ENCODE results near the gene ABCC5.

Gene ABCC5

GRCh38 chr3:184017672-184018423, at the start of gene ABCC5:
Gene ABCC5 (minus strand): TSS chr3:184017884. CDS start chr3:184014392, 3,492 bp downstream.
- no peak for TF ChIP-seq CTCF (IDR thresholded peaks at IDR 0.05; ENCODE audit: control insufficient read depth, insufficient read depth, low read depth, low read length, missing control alignments)
- H3K4me3 ChIP-seq (ENCODE audit: control insufficient read depth, low read depth, low read length): peak within 1 kb of the TSS; percentile 97
- peak; percentile 71 for DNase-seq (ENCODE audit: low read depth)

- TF ChIP-seq CTCF (IDR thresholded peaks at IDR 0.05; ENCODE audit: control insufficient read depth, insufficient read depth, low read depth, low read length, missing control alignments): no peak
- DNase-seq (ENCODE audit: low read depth): peak; percentile 1
These were observed 48.5 kb upstream of the ABCC5 start for GRCh38 chr3:184066211-184066610.

GRCh38 chr3:184062637-184063036, 45.0 kb upstream of the ABCC5 start:
- no peak overlapping the region for H3K4me3 ChIP-seq (ENCODE audit: control insufficient read depth, low read depth, low read length)
- no peak for DNase-seq (ENCODE audit: low read depth)
- TF ChIP-seq CTCF (IDR thresholded peaks at IDR 0.05; ENCODE audit: control insufficient read depth, insufficient read depth, low read depth, low read length, missing control alignments): no peak

More at GRCh38 chr3:184066211-184066610, 48.5 kb upstream of the ABCC5 start:
- H3K4me3 ChIP-seq (ENCODE audit: control insufficient read depth, low read depth, low read length): no peak overlapping the region

- H3K4me3 ChIP-seq (ENCODE audit: control insufficient read depth, low read depth, low read length): no peak overlapping the region
- DNase-seq (ENCODE audit: low read depth): no peak
- TF ChIP-seq CTCF (IDR thresholded peaks at IDR 0.05; ENCODE audit: control insufficient read depth, insufficient read depth, low read depth, low read length, missing control alignments): no peak
These were observed 41.7 kb upstream of the ABCC5 start for GRCh38 chr3:184059424-184059823.

- peak; percentile 39 for DNase-seq (ENCODE audit: low read depth)
These were observed 40.3 kb upstream of the ABCC5 start for GRCh38 chr3:184058029-184058428.

GRCh38 chr3:184052767-184053166, 35.1 kb upstream of the ABCC5 start, which contains the start of gene HTR3C:
Gene HTR3C (plus strand): TSS chr3:184053047. CDS start chr3:184053081, 34 bp downstream.
- no peak for DNase-seq (ENCODE audit: low read depth)
- no peak for TF ChIP-seq CTCF (IDR thresholded peaks at IDR 0.05; ENCODE audit: control insufficient read depth, insufficient read depth, low read depth, low read length, missing control alignments)
- H3K4me3 ChIP-seq (ENCODE audit: control insufficient read depth, low read depth, low read length): no peak within 1 kb of the TSS

More at GRCh38 chr3:184058029-184058428, 40.3 kb upstream of the ABCC5 start:
- no peak overlapping the region for H3K4me3 ChIP-seq (ENCODE audit: control insufficient read depth, low read depth, low read length)
- TF ChIP-seq CTCF (IDR thresholded peaks at IDR 0.05; ENCODE audit: control insufficient read depth, insufficient read depth, low read depth, low read length, missing control alignments): no peak
